Endothelial cell of umbilical vein (primary cell): ENCODE measurements around the gene CAPN15.

Experiments
- CTCF ChIP-seq, 2 donors: IDR thresholded peaks; 1 replicate in 1 of 2; 2 replicates in 1 of 2; pipeline ENCODE4 v1.5.1; 2011; ENCODE audit warnings: low read length in 2 of 2, mild to moderate bottlenecking in 2 of 2, moderate library complexity in 2 of 2, control low read depth in 1 of 2, inconsistent platforms in 1 of 2, low read depth in 1 of 2; ENCODE audit not compliant: insufficient read depth in 1 of 2; ENCODE audit errors: extremely low read depth in 1 of 2
- EZH2 ChIP-seq: IDR thresholded peaks from 2 replicates; pipeline ENCODE4 v1.6.1; 2012; ENCODE audit warnings: borderline replicate concordance, low read depth, mild to moderate bottlenecking, moderate library complexity, low read length, inconsistent platforms; ENCODE audit not compliant: severe bottlenecking
- FOS ChIP-seq: IDR thresholded peaks from 2 replicates; pipeline ENCODE4 v1.6.1; 2011; ENCODE audit warnings: mild to moderate bottlenecking, low read length, moderate library complexity, borderline replicate concordance; ENCODE audit not compliant: insufficient read depth
- GATA2 ChIP-seq: IDR thresholded peaks from 2 replicates; pipeline ENCODE4 v1.7.0; 2011; ENCODE audit warnings: low read depth, mild to moderate bottlenecking, moderate library complexity, mixed read lengths, low read length; ENCODE audit not compliant: insufficient read length, insufficient read depth
- MAX ChIP-seq: IDR thresholded peaks from 2 replicates; pipeline ENCODE4 v1.6.1; 2011; ENCODE audit not compliant: insufficient read depth, insufficient read length
- MYC ChIP-seq: IDR thresholded peaks from one replicate; pipeline ENCODE4 v1.6.1; 2011; ENCODE audit warnings: mild to moderate bottlenecking, low read depth, low read length
- POLR2A ChIP-seq: IDR thresholded peaks from 2 replicates; pipeline ENCODE4 v1.6.1; 2012; ENCODE audit warnings: low read depth, mild to moderate bottlenecking, control low read depth, low read length
- POLR2AphosphoS5 ChIP-seq: IDR thresholded peaks from 2 replicates; pipeline ENCODE4 v1.6.1; 2012; ENCODE audit warnings: low read depth, mild to moderate bottlenecking, control low read depth, low read length, moderate library complexity; ENCODE audit not compliant: insufficient read depth

- TF ChIP-seq EZH2, result no peak
- no peak for TF ChIP-seq MAX
- no peak for TF ChIP-seq CTCF (IDR thresholded peaks at IDR 0.05; ENCODE audit: extremely low read depth in 1 of 2, insufficient read depth in 1 of 2, low read depth in 1 of 2, low read length in 2 of 2)
- TF ChIP-seq POLR2A, result no peak
- no peak for TF ChIP-seq POLR2AphosphoS5
- TF ChIP-seq FOS, result no peak
- no peak for TF ChIP-seq GATA2
- no peak for TF ChIP-seq MYC
Observed at GRCh38 chr16:496097-496886, 31.2 kb upstream of the CAPN15 start.
